GM18526 (cell line): ENCODE measurements around the gene ZNF646.

Experiments
- POLR2A ChIP-seq: IDR thresholded peaks from 3 replicates; pipeline ENCODE4 v1.6.1; 2011; ENCODE audit not compliant: insufficient read length; ENCODE audit errors: extremely low read depth

Gene ZNF646

GRCh38 chr16:31127182-31127581 is 53.0 kb downstream of the ZNF646 start:
- no peak for TF ChIP-seq POLR2A

- TF ChIP-seq POLR2A, result no peak
Observed at GRCh38 chr16:31128711-31129567, 54.7 kb downstream of the ZNF646 start.

- no peak for TF ChIP-seq POLR2A
Observed at GRCh38 chr16:31129568-31130335, 55.5 kb downstream of the ZNF646 start.

GRCh38 chr16:31130336-31130891 is 56.2 kb downstream of the ZNF646 start:
- TF ChIP-seq POLR2A, result no peak

- TF ChIP-seq POLR2A, result no peak
Observed at GRCh38 chr16:31130899-31131298, 56.7 kb downstream of the ZNF646 start.

GRCh38 chr16:31131416-31131815 is 57.2 kb downstream of the ZNF646 start:
- no peak for TF ChIP-seq POLR2A

- TF ChIP-seq POLR2A, result no peak
Observed at GRCh38 chr16:31131841-31132271, 57.6 kb downstream of the ZNF646 start.

GRCh38 chr16:31132303-31132979 is 58.2 kb downstream of the ZNF646 start:
- no peak for TF ChIP-seq POLR2A

GRCh38 chr16:31133046-31133501 is 58.9 kb downstream of the ZNF646 start:
- no peak for TF ChIP-seq POLR2A
